ENCODE measurements around the gene NAALADL2.
"Not testable (repeated sequence)": the region's sequence is repeated elsewhere in the genome, so short reads cannot be mapped to it uniquely, and the experiment has no call there.

NAALADL2 gene

GRCh38 chr3:175469124-175469523 lies 610.0 kb downstream of the NAALADL2 start:
- DNase-seq (ENCODE audit: low read depth in 1 of 2, low spot score in 1 of 2): no peak

GRCh38 chr3:175475765-175476164 lies 616.6 kb downstream of the NAALADL2 start:
- no peak for DNase-seq (ENCODE audit: low read depth in 1 of 2, low spot score in 1 of 2)

- DNase-seq (ENCODE audit: low read depth in 1 of 2, low spot score in 1 of 2): no peak
Observed at GRCh38 chr3:175476489-175476888, 617.4 kb downstream of the NAALADL2 start.

- DNase-seq (ENCODE audit: low read depth in 1 of 2, low spot score in 1 of 2): no peak
Observed at GRCh38 chr3:175477651-175478224, 618.6 kb downstream of the NAALADL2 start.

- DNase-seq (ENCODE audit: low read depth in 1 of 2, low spot score in 1 of 2): no peak
Observed at GRCh38 chr3:175478301-175478700, 619.2 kb downstream of the NAALADL2 start.

- no peak for DNase-seq (ENCODE audit: low read depth in 1 of 2, low spot score in 1 of 2)
Observed at GRCh38 chr3:175479175-175479574, 620.0 kb downstream of the NAALADL2 start.

- no peak for DNase-seq (ENCODE audit: low read depth in 1 of 2, low spot score in 1 of 2)
Observed at GRCh38 chr3:175479800-175480199, 620.7 kb downstream of the NAALADL2 start.

- DNase-seq (ENCODE audit: low read depth in 1 of 2, low spot score in 1 of 2): no peak
Observed at GRCh38 chr3:175484666-175485065, 625.5 kb downstream of the NAALADL2 start.

GRCh38 chr3:175485436-175485835 lies 626.3 kb downstream of the NAALADL2 start:
- no peak for DNase-seq (ENCODE audit: low read depth in 1 of 2, low spot score in 1 of 2)

GRCh38 chr3:175486255-175486654 lies 627.1 kb downstream of the NAALADL2 start:
- no peak for DNase-seq (ENCODE audit: low read depth in 1 of 2, low spot score in 1 of 2)

- DNase-seq (ENCODE audit: low read depth in 1 of 2, low spot score in 1 of 2): no peak
Observed at GRCh38 chr3:175489406-175489805, 630.3 kb downstream of the NAALADL2 start.

GRCh38 chr3:175493301-175493700 lies 634.2 kb downstream of the NAALADL2 start:
- no peak for DNase-seq (ENCODE audit: low read depth in 1 of 2, low spot score in 1 of 2)

- no peak for DNase-seq (ENCODE audit: low read depth in 1 of 2, low spot score in 1 of 2)
Observed at GRCh38 chr3:175495331-175495730, 636.2 kb downstream of the NAALADL2 start.

- no peak for DNase-seq (ENCODE audit: low read depth in 1 of 2, low spot score in 1 of 2)
Observed at GRCh38 chr3:175502155-175502554, 643.0 kb downstream of the NAALADL2 start.

GRCh38 chr3:175511219-175511785 lies 652.2 kb downstream of the NAALADL2 start:
- DNase-seq (ENCODE audit: low read depth in 1 of 2, low spot score in 1 of 2): no peak

- no peak for DNase-seq (ENCODE audit: low read depth in 1 of 2, low spot score in 1 of 2)
Observed at GRCh38 chr3:175512700-175513099, 653.6 kb downstream of the NAALADL2 start.

GRCh38 chr3:175518459-175518858 lies 659.3 kb downstream of the NAALADL2 start:
- no peak for DNase-seq (ENCODE audit: low read depth in 1 of 2, low spot score in 1 of 2)

- DNase-seq (ENCODE audit: low read depth in 1 of 2, low spot score in 1 of 2): no peak
Observed at GRCh38 chr3:175521406-175521805, 662.3 kb downstream of the NAALADL2 start.

- DNase-seq (ENCODE audit: low read depth in 1 of 2, low spot score in 1 of 2): no peak
Observed at GRCh38 chr3:175526191-175526590, 667.1 kb downstream of the NAALADL2 start.

GRCh38 chr3:175526609-175527280 lies 667.6 kb downstream of the NAALADL2 start:
- DNase-seq (ENCODE audit: low read depth in 1 of 2, low spot score in 1 of 2): no peak

GRCh38 chr3:175528693-175529092 lies 669.6 kb downstream of the NAALADL2 start:
- DNase-seq (ENCODE audit: low read depth in 1 of 2, low spot score in 1 of 2): not testable (repeated sequence)

- no peak for DNase-seq (ENCODE audit: low read depth in 1 of 2, low spot score in 1 of 2)
Observed at GRCh38 chr3:175535351-175535750, 676.2 kb downstream of the NAALADL2 start.

GRCh38 chr3:175546115-175546514 lies 687.0 kb downstream of the NAALADL2 start:
- no peak for DNase-seq (ENCODE audit: low read depth in 1 of 2, low spot score in 1 of 2)

Measured in activated CD4-positive, alpha-beta T cell treated with anti-CD3 and anti-CD28 coated beads, Interleukin-2, amount 50 U/mL, for 24 hours (primary cell).